ENCODE data around the gene ADCY3.

The ADCY3 gene

GRCh38 chr2:24955921-24956320, 35.9 kb upstream of the ADCY3 start:
- H3K36me3 ChIP-seq (ENCODE audit: control insufficient read depth in 4 of 4, insufficient read depth in 4 of 4, low read length in 3 of 4): peaks cover 24 to 85% (median 44%) of the 10 kb centered on the region in 4 experiments
- H3K27me3 ChIP-seq (replicated peaks in 2 of 5; ENCODE audit: control insufficient read depth in 4 of 5, insufficient read depth in 5 of 5, low read length in 4 of 5): no peaks in the 10 kb centered on the region
- peak overlapping the region in 1 of 7 experiments; percentile 41 for H3K4me3 ChIP-seq (ENCODE audit: control insufficient read depth in 1 of 7, extremely low read depth in 1 of 7, insufficient read depth in 4 of 7, low read depth in 2 of 7, low read length in 6 of 7)
- peaks cover 9 to 18% (median 11%) of the 10 kb centered on the region in 5 experiments for H3K9me3 ChIP-seq (ENCODE audit: control extremely low read depth in 1 of 5, control insufficient read depth in 4 of 5, insufficient read depth in 2 of 5, low read depth in 1 of 5, low read length in 4 of 5)
- CTCF ChIA-PET: interaction anchor here (1.5 kb wide), 1 partner anchor 15 kb away, joined by 3 read pairs; no protein-coding TSS in a partner anchor
- H3K4me1 ChIP-seq (ENCODE audit: control extremely low read depth in 1 of 4, control insufficient read depth in 4 of 4, insufficient read depth in 4 of 4, low read length in 3 of 4): no peaks in the 10 kb centered on the region
- no peak for DNase-seq
- POLR2A ChIA-PET: no interaction called here
- no peak overlapping the region for H3K27ac ChIP-seq (ENCODE audit: insufficient read depth in 1 of 2, low read depth in 1 of 2, low read length in 2 of 2, poor library complexity in 1 of 2, severe bottlenecking in 2 of 2)

GRCh38 chr2:24955232-24955631, 35.2 kb upstream of the ADCY3 start:
- ChIA-PET POLR2A (no interaction called here), CTCF (interaction anchor here (1.4 to 1.6 kb wide), 2 partner anchors 8 to 9 kb away, joined by 5 read pairs; no protein-coding TSS in a partner anchor)
- H3K36me3 ChIP-seq (ENCODE audit: control insufficient read depth in 4 of 4, insufficient read depth in 4 of 4, low read length in 3 of 4): peaks cover 24 to 79% (median 44%) of the 10 kb centered on the region in 4 experiments

GRCh38 chr2:24950102-24950501, 30.1 kb upstream of the ADCY3 start:
- peaks cover 9 to 72% (median 36%) of the 10 kb centered on the region in 4 experiments for H3K36me3 ChIP-seq (ENCODE audit: control insufficient read depth in 4 of 4, insufficient read depth in 4 of 4, low read length in 3 of 4)
- CTCF ChIA-PET: no interaction called here
- H3K4me1 ChIP-seq (ENCODE audit: control extremely low read depth in 1 of 4, control insufficient read depth in 4 of 4, insufficient read depth in 4 of 4, low read length in 3 of 4): no peaks in the 10 kb centered on the region

More at GRCh38 chr2:24955232-24955631, 35.2 kb upstream of the ADCY3 start:
- H3K4me3 ChIP-seq (ENCODE audit: control insufficient read depth in 1 of 7, extremely low read depth in 1 of 7, insufficient read depth in 4 of 7, low read depth in 2 of 7, low read length in 6 of 7): no peak overlapping the region
- peaks cover 9 to 18% (median 11%) of the 10 kb centered on the region in 5 experiments for H3K9me3 ChIP-seq (ENCODE audit: control extremely low read depth in 1 of 5, control insufficient read depth in 4 of 5, insufficient read depth in 2 of 5, low read depth in 1 of 5, low read length in 4 of 5)
- no peak overlapping the region for H3K27ac ChIP-seq (ENCODE audit: insufficient read depth in 1 of 2, low read depth in 1 of 2, low read length in 2 of 2, poor library complexity in 1 of 2, severe bottlenecking in 2 of 2)
- peak in 2 of 3 donors; percentile 6 to 14 for DNase-seq
- no peaks in the 10 kb centered on the region for H3K27me3 ChIP-seq (replicated peaks in 2 of 5; ENCODE audit: control insufficient read depth in 4 of 5, insufficient read depth in 5 of 5, low read length in 4 of 5)
- H3K4me1 ChIP-seq (ENCODE audit: control extremely low read depth in 1 of 4, control insufficient read depth in 4 of 4, insufficient read depth in 4 of 4, low read length in 3 of 4): no peaks in the 10 kb centered on the region

GRCh38 chr2:24948506-24948905, 28.5 kb upstream of the ADCY3 start:
- H3K27ac ChIP-seq (ENCODE audit: insufficient read depth in 1 of 2, low read depth in 1 of 2, low read length in 2 of 2, poor library complexity in 1 of 2, severe bottlenecking in 2 of 2): no peak overlapping the region
- DNase-seq: no peak
- 100% methylated on average over 6 of the region's 6 CpGs for WGBS (ENCODE audit: insufficient coverage)
- no peaks in the 10 kb centered on the region for H3K27me3 ChIP-seq (replicated peaks in 2 of 5; ENCODE audit: control insufficient read depth in 4 of 5, insufficient read depth in 5 of 5, low read length in 4 of 5)
- no peaks in the 10 kb centered on the region for H3K9me3 ChIP-seq (ENCODE audit: control extremely low read depth in 1 of 5, control insufficient read depth in 4 of 5, insufficient read depth in 2 of 5, low read depth in 1 of 5, low read length in 4 of 5)
- H3K4me3 ChIP-seq (ENCODE audit: control insufficient read depth in 1 of 7, extremely low read depth in 1 of 7, insufficient read depth in 4 of 7, low read depth in 2 of 7, low read length in 6 of 7): no peak overlapping the region
- POLR2A ChIA-PET: no interaction called here
- no peaks in the 10 kb centered on the region for H3K4me1 ChIP-seq (ENCODE audit: control extremely low read depth in 1 of 4, control insufficient read depth in 4 of 4, insufficient read depth in 4 of 4, low read length in 3 of 4)
- peaks cover 9 to 59% (median 30%) of the 10 kb centered on the region in 4 experiments for H3K36me3 ChIP-seq (ENCODE audit: control insufficient read depth in 4 of 4, insufficient read depth in 4 of 4, low read length in 3 of 4)
- CTCF ChIA-PET: interaction anchor here (1.0 kb wide), 1 partner anchor 12 kb away, joined by 4 read pairs; no protein-coding TSS in a partner anchor

More at GRCh38 chr2:24950102-24950501, 30.1 kb upstream of the ADCY3 start:
- no peaks in the 10 kb centered on the region for H3K27me3 ChIP-seq (replicated peaks in 2 of 5; ENCODE audit: control insufficient read depth in 4 of 5, insufficient read depth in 5 of 5, low read length in 4 of 5)
- no peak for DNase-seq
- H3K27ac ChIP-seq (ENCODE audit: insufficient read depth in 1 of 2, low read depth in 1 of 2, low read length in 2 of 2, poor library complexity in 1 of 2, severe bottlenecking in 2 of 2): no peak overlapping the region
- 100% methylated on average over 1 of the region's 7 CpGs for WGBS (ENCODE audit: insufficient coverage)
- H3K9me3 ChIP-seq (ENCODE audit: control extremely low read depth in 1 of 5, control insufficient read depth in 4 of 5, insufficient read depth in 2 of 5, low read depth in 1 of 5, low read length in 4 of 5): peaks cover 0 to 4% (median 0%) of the 10 kb centered on the region in 5 experiments
- POLR2A ChIA-PET: no interaction called here
- H3K4me3 ChIP-seq (ENCODE audit: control insufficient read depth in 1 of 7, extremely low read depth in 1 of 7, insufficient read depth in 4 of 7, low read depth in 2 of 7, low read length in 6 of 7): no peak overlapping the region

- WGBS (ENCODE audit: insufficient coverage): 97% methylated on average over 3 of the region's 3 CpGs
- H3K4me1 ChIP-seq (ENCODE audit: control extremely low read depth in 1 of 4, control insufficient read depth in 4 of 4, insufficient read depth in 4 of 4, low read length in 3 of 4): no peaks in the 10 kb centered on the region
- no peaks in the 10 kb centered on the region for H3K9me3 ChIP-seq (ENCODE audit: control extremely low read depth in 1 of 5, control insufficient read depth in 4 of 5, insufficient read depth in 2 of 5, low read depth in 1 of 5, low read length in 4 of 5)
- DNase-seq: no peak
- POLR2A ChIA-PET: no interaction called here
- no peak overlapping the region for H3K4me3 ChIP-seq (ENCODE audit: control insufficient read depth in 1 of 7, extremely low read depth in 1 of 7, insufficient read depth in 4 of 7, low read depth in 2 of 7, low read length in 6 of 7)
- CTCF ChIA-PET: interaction anchor here (1.0 to 2.2 kb wide), 2 partner anchors 7 to 13 kb away, joined by 4 to 5 read pairs; no protein-coding TSS in a partner anchor
- no peak overlapping the region for H3K27ac ChIP-seq (ENCODE audit: insufficient read depth in 1 of 2, low read depth in 1 of 2, low read length in 2 of 2, poor library complexity in 1 of 2, severe bottlenecking in 2 of 2)
- H3K27me3 ChIP-seq (replicated peaks in 2 of 5; ENCODE audit: control insufficient read depth in 4 of 5, insufficient read depth in 5 of 5, low read length in 4 of 5): no peaks in the 10 kb centered on the region
- H3K36me3 ChIP-seq (ENCODE audit: control insufficient read depth in 4 of 4, insufficient read depth in 4 of 4, low read length in 3 of 4): peaks cover 9 to 58% (median 32%) of the 10 kb centered on the region in 4 experiments
Measured at GRCh38 chr2:24947561-24948157, 27.6 kb upstream of the ADCY3 start.

GRCh38 chr2:24945907-24946306, 25.9 kb upstream of the ADCY3 start:
- Histone ChIP-seq H3K4me1 (ENCODE audit: control extremely low read depth in 1 of 4, control insufficient read depth in 4 of 4, insufficient read depth in 4 of 4, low read length in 3 of 4) (no peaks in the 10 kb centered on the region), H3K27me3 (replicated peaks in 2 of 5; ENCODE audit: control insufficient read depth in 4 of 5, insufficient read depth in 5 of 5, low read length in 4 of 5) (no peaks in the 10 kb centered on the region), H3K36me3 (ENCODE audit: control insufficient read depth in 4 of 4, insufficient read depth in 4 of 4, low read length in 3 of 4) (peaks cover 9 to 42% (median 27%) of the 10 kb centered on the region in 4 experiments), H3K27ac (ENCODE audit: insufficient read depth in 1 of 2, low read depth in 1 of 2, low read length in 2 of 2, poor library complexity in 1 of 2, severe bottlenecking in 2 of 2) (no peak overlapping the region), H3K4me3 (ENCODE audit: control insufficient read depth in 1 of 7, extremely low read depth in 1 of 7, insufficient read depth in 4 of 7, low read depth in 2 of 7, low read length in 6 of 7) (no peak overlapping the region), H3K9me3 (ENCODE audit: control extremely low read depth in 1 of 5, control insufficient read depth in 4 of 5, insufficient read depth in 2 of 5, low read depth in 1 of 5, low read length in 4 of 5) (no peaks in the 10 kb centered on the region)
- DNase-seq: no peak
- CTCF ChIA-PET: interaction anchor here (0.8 to 2.4 kb wide), 3 partner anchors 9 to 30 kb away, joined by 3 to 6 read pairs (median 5); no protein-coding TSS in a partner anchor
- WGBS (ENCODE audit: insufficient coverage): no CpG with 5 or more reads among the region's 4 CpGs
- POLR2A ChIA-PET: no interaction called here

GRCh38 chr2:24943427-24944053, 23.5 kb upstream of the ADCY3 start:
- H3K27me3 ChIP-seq (replicated peaks in 2 of 5; ENCODE audit: control insufficient read depth in 4 of 5, insufficient read depth in 5 of 5, low read length in 4 of 5): no peaks in the 10 kb centered on the region
- no peak overlapping the region for H3K4me3 ChIP-seq (ENCODE audit: control insufficient read depth in 1 of 7, extremely low read depth in 1 of 7, insufficient read depth in 4 of 7, low read depth in 2 of 7, low read length in 6 of 7)
- no peak overlapping the region for H3K27ac ChIP-seq (ENCODE audit: insufficient read depth in 1 of 2, low read depth in 1 of 2, low read length in 2 of 2, poor library complexity in 1 of 2, severe bottlenecking in 2 of 2)
- 100% methylated on average over 3 of the region's 7 CpGs for WGBS (ENCODE audit: insufficient coverage)
- DNase-seq: no peak
- no peaks in the 10 kb centered on the region for H3K9me3 ChIP-seq (ENCODE audit: control extremely low read depth in 1 of 5, control insufficient read depth in 4 of 5, insufficient read depth in 2 of 5, low read depth in 1 of 5, low read length in 4 of 5)
- H3K36me3 ChIP-seq (ENCODE audit: control insufficient read depth in 4 of 4, insufficient read depth in 4 of 4, low read length in 3 of 4): peaks cover 9 to 34% (median 22%) of the 10 kb centered on the region in 4 experiments
- POLR2A ChIA-PET: no interaction called here
- CTCF ChIA-PET: interaction anchor here (0.6 to 2.0 kb wide), 5 partner anchors 14 to 642 kb away, joined by 3 to 4 read pairs (median 3); no protein-coding TSS in a partner anchor
- no peaks in the 10 kb centered on the region for H3K4me1 ChIP-seq (ENCODE audit: control extremely low read depth in 1 of 4, control insufficient read depth in 4 of 4, insufficient read depth in 4 of 4, low read length in 3 of 4)
